Hepatocyte (in vitro differentiated cells): ENCODE data around the gene ZDHHC7. TPM values are rescaled to one million over a fixed set of nuclear protein-coding genes. Genes with fewer than 3 reads are reported as not detected.
A peak's percentile ranks its signal among the peaks of the same experiment; 100 is the strongest.

Experiments
- DNase-seq: peaks from one replicate; pipeline ENCODE4 v3.0.0-alpha.2; 2016; ENCODE audit warnings: low spot score
- H2AFZ ChIP-seq: fragments of 200-600 bp; sonication (generic); 2 replicates; pipeline ENCODE4 v1.6.0; 2016; ENCODE audit warnings: antibody characterized with exemption, mild to moderate bottlenecking
- H3K27ac ChIP-seq: fragments of 200-600 bp; sonication (generic); 2 replicates; pipeline ENCODE4 v1.5.1; 2016; ENCODE audit warnings: mild to moderate bottlenecking
- H3K27me3 ChIP-seq: fragments of 200-600 bp; sonication (generic); 2 replicates; pipeline ENCODE4 v1.6.1; 2016
- H3K36me3 ChIP-seq: fragments of 200-600 bp; sonication (generic); replicated peaks from 2 replicates; pipeline ENCODE4 v1.5.1; 2016; ENCODE audit warnings: low read depth; ENCODE audit not compliant: insufficient read depth
- H3K4me1 ChIP-seq: fragments of 200-600 bp; sonication (generic); 2 replicates; pipeline ENCODE4 v1.5.1; 2016; ENCODE audit warnings: mild to moderate bottlenecking, moderate library complexity; ENCODE audit not compliant: insufficient read depth
- H3K4me2 ChIP-seq: fragments of 200-600 bp; sonication (generic); 2 replicates; pipeline ENCODE4 v1.6.0; 2016
- H3K4me3 ChIP-seq: fragments of 200-600 bp; sonication (generic); 2 replicates; pipeline ENCODE4 v1.5.1; 2016; ENCODE audit warnings: mild to moderate bottlenecking
- H3K79me2 ChIP-seq: fragments of 200-600 bp; sonication (generic); 2 replicates; pipeline ENCODE4 v1.6.0; 2017; ENCODE audit warnings: mild to moderate bottlenecking
- H3K9me2 ChIP-seq: fragments of 200-600 bp; sonication (generic); replicated peaks from 2 replicates; pipeline ENCODE4 v1.6.0; 2017; ENCODE audit warnings: mild to moderate bottlenecking; ENCODE audit not compliant: insufficient read depth
- H3K9me3 ChIP-seq: fragments of 200-600 bp; sonication (generic); 2 replicates; pipeline ENCODE4 v1.5.1; 2016; ENCODE audit warnings: low read depth, mild to moderate bottlenecking
- H4K20me1 ChIP-seq: fragments of 200-600 bp; sonication (generic); 2 replicates; pipeline ENCODE4 v1.6.0; 2016; ENCODE audit warnings: mild to moderate bottlenecking; ENCODE audit not compliant: insufficient read depth, poor library complexity, severe bottlenecking
- EZH2 ChIP-seq: fragments of 200-600 bp; sonication (generic); IDR thresholded peaks from 2 replicates; pipeline ENCODE4 v1.6.1; 2016; ENCODE audit warnings: antibody characterized with exemption, mild to moderate bottlenecking, borderline replicate concordance
- EZH2phosphoT487 ChIP-seq: fragments of 200-600 bp; sonication (generic); IDR thresholded peaks from one replicate; pipeline ENCODE4 v1.6.1; 2018; ENCODE audit warnings: antibody characterized with exemption, mild to moderate bottlenecking, low read depth, moderate library complexity; ENCODE audit not compliant: unreplicated experiment, severe bottlenecking
- WGBS: methylation state at CpG from one replicate; pipeline ENCODE4 v1.1.6; 2016; ENCODE audit warnings: low lambda C conversion rate; ENCODE audit errors: missing lambda C conversion rate; 5-methylcytosine and 5-hydroxymethylcytosine counted together
- polyA plus RNA-seq: library from polyadenylated mRNA; unstranded; fragments of >200 nt; fragmentation: Nextera tagmentation; extraction: Ambion mirVana; gene quantifications from 2 replicates; pipeline ENCODE4 v1.2.1, GENCODE V29; 2016
- total RNA-seq: library from RNA; depleted of rRNA; stranded (reverse); fragments of >200 nt; gene quantifications from 2 replicates; pipeline ENCODE4 v1.2.3, GENCODE V29; 2014
- TF ChIP-seq, protein P1 (sequence below): fragments of 200-600 bp; sonication (generic); IDR thresholded peaks from 2 replicates; pipeline ENCODE4 v1.5.1; 2016; ENCODE audit warnings: antibody characterized with exemption, mild to moderate bottlenecking; ENCODE audit not compliant: poor library complexity

The ZDHHC7 gene
- total and polyA plus RNA-seq, 2 experiments from 2014 or later: 51.4 to 65.2 TPM

- Histone ChIP-seq H3K4me2 (peak overlapping the region; percentile 92), H3K4me3 (no peak overlapping the region), H3K27me3 (no peaks in the 10 kb centered on the region), H3K36me3 (no peaks in the 10 kb centered on the region), H4K20me1 (no peaks in the 10 kb centered on the region), H3K27ac (no peak overlapping the region), H3K79me2 (peaks cover 29% of the 10 kb centered on the region), H3K4me1 (peaks cover 25% of the 10 kb centered on the region), H3K9me2 (no peaks in the 10 kb centered on the region), H3K9me3 (no peaks in the 10 kb centered on the region), H2AFZ (no peak overlapping the region)
- TF ChIP-seq EZH2 (no peak), EZH2phosphoT487 (no peak)
- TF ChIP-seq, protein P1, sequence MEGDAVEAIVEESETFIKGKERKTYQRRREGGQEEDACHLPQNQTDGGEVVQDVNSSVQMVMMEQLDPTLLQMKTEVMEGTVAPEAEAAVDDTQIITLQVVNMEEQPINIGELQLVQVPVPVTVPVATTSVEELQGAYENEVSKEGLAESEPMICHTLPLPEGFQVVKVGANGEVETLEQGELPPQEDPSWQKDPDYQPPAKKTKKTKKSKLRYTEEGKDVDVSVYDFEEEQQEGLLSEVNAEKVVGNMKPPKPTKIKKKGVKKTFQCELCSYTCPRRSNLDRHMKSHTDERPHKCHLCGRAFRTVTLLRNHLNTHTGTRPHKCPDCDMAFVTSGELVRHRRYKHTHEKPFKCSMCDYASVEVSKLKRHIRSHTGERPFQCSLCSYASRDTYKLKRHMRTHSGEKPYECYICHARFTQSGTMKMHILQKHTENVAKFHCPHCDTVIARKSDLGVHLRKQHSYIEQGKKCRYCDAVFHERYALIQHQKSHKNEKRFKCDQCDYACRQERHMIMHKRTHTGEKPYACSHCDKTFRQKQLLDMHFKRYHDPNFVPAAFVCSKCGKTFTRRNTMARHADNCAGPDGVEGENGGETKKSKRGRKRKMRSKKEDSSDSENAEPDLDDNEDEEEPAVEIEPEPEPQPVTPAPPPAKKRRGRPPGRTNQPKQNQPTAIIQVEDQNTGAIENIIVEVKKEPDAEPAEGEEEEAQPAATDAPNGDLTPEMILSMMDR: no peak
- 71% methylated on average over 16 of the region's 16 CpGs for WGBS
- no peak for DNase-seq
These were observed 18.7 kb upstream of the ZDHHC7 start for GRCh38 chr16:85029981-85030401.

- DNase-seq: peak; percentile 69
- Histone ChIP-seq H3K9me3 (no peaks in the 10 kb centered on the region), H3K9me2 (no peaks in the 10 kb centered on the region), H3K79me2 (peaks cover 29% of the 10 kb centered on the region), H3K4me1 (peaks cover 25% of the 10 kb centered on the region), H3K27me3 (no peaks in the 10 kb centered on the region), H3K36me3 (no peaks in the 10 kb centered on the region), H3K4me2 (peak overlapping the region; percentile 92), H3K4me3 (no peak overlapping the region), H4K20me1 (no peaks in the 10 kb centered on the region), H2AFZ (no peak overlapping the region), H3K27ac (peak overlapping the region; percentile 31)
- TF ChIP-seq EZH2phosphoT487: no peak
- TF ChIP-seq, protein P1: no peak
- WGBS: 15% methylated on average over 4 of the region's 4 CpGs
These were observed 18.1 kb upstream of the ZDHHC7 start for GRCh38 chr16:85029408-85029784.

- peak overlapping the region; percentile 92 for H3K4me2 ChIP-seq
- H3K27ac ChIP-seq: peak overlapping the region; percentile 40
- peak; percentile 74 for DNase-seq
- 53% methylated on average over 17 of the region's 17 CpGs for WGBS
- H3K27me3 ChIP-seq: no peaks in the 10 kb centered on the region
- H3K36me3 ChIP-seq: no peaks in the 10 kb centered on the region
- no peak overlapping the region for H2AFZ ChIP-seq
- H3K4me1 ChIP-seq: peaks cover 25% of the 10 kb centered on the region
- no peaks in the 10 kb centered on the region for H4K20me1 ChIP-seq
- H3K4me3 ChIP-seq: no peak overlapping the region
- peaks cover 29% of the 10 kb centered on the region for H3K79me2 ChIP-seq
- no peak for TF ChIP-seq EZH2
- TF ChIP-seq, protein P1: no peak
- no peak for TF ChIP-seq EZH2phosphoT487
- no peaks in the 10 kb centered on the region for H3K9me2 ChIP-seq
- no peaks in the 10 kb centered on the region for H3K9me3 ChIP-seq
These were observed 17.5 kb upstream of the ZDHHC7 start for GRCh38 chr16:85028685-85029407.
